Erythroblast (primary cell): Measurements from ENCODE around the gene AXIN1.

Experiments used
- GATA1 ChIP-seq: IDR thresholded peaks from 2 replicates; pipeline ENCODE4 v1.6.1; 2011; ENCODE audit warnings: low read depth, mild to moderate bottlenecking, control low read depth, low read length, moderate library complexity
- POLR2A ChIP-seq: IDR thresholded peaks from 2 replicates; pipeline ENCODE4 v1.6.1; 2011; ENCODE audit warnings: mild to moderate bottlenecking, low read length

- TF ChIP-seq POLR2A (no peak), GATA1 (no peak)
Observed at GRCh38 chr16:376817-377418, 24.4 kb upstream of the AXIN1 start.
